ENCODE measurements around the gene STK39. TPM values are rescaled to one million over a fixed set of nuclear protein-coding genes. Genes with fewer than 3 reads are reported as not detected.

STK39 gene
- total RNA-seq, 1 donor from 2014 or later, result 26.2 TPM

DNA sequence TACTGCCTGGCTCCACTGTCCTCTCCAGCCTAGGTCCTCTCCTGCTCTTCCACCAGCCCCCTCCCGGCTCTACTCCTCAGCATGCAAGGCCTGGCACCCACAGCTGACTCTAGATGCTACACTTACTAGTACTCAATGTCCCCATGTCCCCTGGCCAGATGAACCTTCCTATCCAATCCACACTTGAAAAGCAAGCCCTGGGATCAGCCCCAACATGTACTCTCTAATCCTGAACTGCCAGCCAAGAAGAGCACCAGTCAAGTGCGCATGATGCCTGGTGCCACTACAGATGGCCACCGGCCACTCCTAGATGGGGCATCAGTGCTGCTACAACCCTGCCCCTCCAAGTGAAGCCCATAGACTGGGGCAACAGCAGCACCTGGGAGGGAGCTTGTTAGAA lies 168.2 kb downstream of the STK39 start:
- no peaks in the 10 kb centered on the region for H3K27me3 Mint-ChIP-seq
- H3K4me1 Mint-ChIP-seq (ENCODE audit: unreplicated experiment), result peaks cover 2% of the 10 kb centered on the region
- no peak overlapping the region for H3K27ac Mint-ChIP-seq
- no peak for DNase-seq (ENCODE audit: extremely low spot score, unreplicated experiment)
- TF ChIP-seq CTCF (conservative IDR thresholded peaks at IDR 0.05), result no peak
- no peak overlapping the region for H3K4me3 Mint-ChIP-seq
- no peaks in the 10 kb centered on the region for H3K9me3 Mint-ChIP-seq
- H3K36me3 Mint-ChIP-seq, result peaks cover 18% of the 10 kb centered on the region

GRCh38 chr2:168076731-168077130 lies 170.7 kb downstream of the STK39 start:
- peaks cover 6% of the 10 kb centered on the region for H3K4me1 Mint-ChIP-seq (ENCODE audit: unreplicated experiment)

GRCh38 chr2:168075446-168075845 lies 171.9 kb downstream of the STK39 start:
- H3K4me1 Mint-ChIP-seq (ENCODE audit: unreplicated experiment), result peaks cover 6% of the 10 kb centered on the region
- H3K9me3 Mint-ChIP-seq, result no peaks in the 10 kb centered on the region
- no peak overlapping the region for H3K27ac Mint-ChIP-seq
- H3K27me3 Mint-ChIP-seq, result no peaks in the 10 kb centered on the region
- no peak for TF ChIP-seq CTCF (conservative IDR thresholded peaks at IDR 0.05)
- H3K36me3 Mint-ChIP-seq, result peaks cover 19% of the 10 kb centered on the region
- no peak overlapping the region for H3K4me3 Mint-ChIP-seq
- no peak for DNase-seq (ENCODE audit: extremely low spot score, unreplicated experiment)

More at GRCh38 chr2:168076731-168077130, 170.7 kb downstream of the STK39 start:
- no peak overlapping the region for H3K27ac Mint-ChIP-seq
- peaks cover 13% of the 10 kb centered on the region for H3K36me3 Mint-ChIP-seq
- H3K9me3 Mint-ChIP-seq, result no peaks in the 10 kb centered on the region
- H3K4me3 Mint-ChIP-seq, result no peak overlapping the region
- DNase-seq (ENCODE audit: extremely low spot score, unreplicated experiment), result no peak
- no peak for TF ChIP-seq CTCF (conservative IDR thresholded peaks at IDR 0.05)
- no peaks in the 10 kb centered on the region for H3K27me3 Mint-ChIP-seq

GRCh38 chr2:168072626-168073303 lies 174.6 kb downstream of the STK39 start:
- H3K36me3 Mint-ChIP-seq, result peaks cover 17% of the 10 kb centered on the region
- peaks cover 4% of the 10 kb centered on the region for H3K9me3 Mint-ChIP-seq
- peaks cover 6% of the 10 kb centered on the region for H3K4me1 Mint-ChIP-seq (ENCODE audit: unreplicated experiment)
- DNase-seq (ENCODE audit: extremely low spot score, unreplicated experiment), result no peak
- no peaks in the 10 kb centered on the region for H3K27me3 Mint-ChIP-seq
- H3K4me3 Mint-ChIP-seq, result no peak overlapping the region
- H3K27ac Mint-ChIP-seq, result no peak overlapping the region
- TF ChIP-seq CTCF (conservative IDR thresholded peaks at IDR 0.05), result no peak

- peaks cover 29% of the 10 kb centered on the region for H3K36me3 Mint-ChIP-seq
- peaks cover 6% of the 10 kb centered on the region for H3K4me1 Mint-ChIP-seq (ENCODE audit: unreplicated experiment)
- no peak for TF ChIP-seq CTCF (conservative IDR thresholded peaks at IDR 0.05)
- H3K27me3 Mint-ChIP-seq, result no peaks in the 10 kb centered on the region
- peaks cover 9% of the 10 kb centered on the region for H3K9me3 Mint-ChIP-seq
- no peak for DNase-seq (ENCODE audit: extremely low spot score, unreplicated experiment)
- peak overlapping the region; percentile 14 for H3K27ac Mint-ChIP-seq
- H3K4me3 Mint-ChIP-seq, result no peak overlapping the region
Observed at GRCh38 chr2:168064011-168064998, 183.1 kb downstream of the STK39 start.
